GM18907 (cell line): ENCODE measurements around the gene SERF1A.
"Not testable (repeated sequence)": the region's sequence is repeated elsewhere in the genome, so short reads cannot be mapped to it uniquely, and the experiment has no call there.

Experiments
- ATAC-seq: cut with Tn5 transposase; IDR thresholded peaks from one replicate; pipeline ENCODE4 v1.9.1; 2021; ENCODE audit warnings: mild to moderate bottlenecking, moderate library complexity; ENCODE audit not compliant: unreplicated experiment

SERF1A gene

DNA sequence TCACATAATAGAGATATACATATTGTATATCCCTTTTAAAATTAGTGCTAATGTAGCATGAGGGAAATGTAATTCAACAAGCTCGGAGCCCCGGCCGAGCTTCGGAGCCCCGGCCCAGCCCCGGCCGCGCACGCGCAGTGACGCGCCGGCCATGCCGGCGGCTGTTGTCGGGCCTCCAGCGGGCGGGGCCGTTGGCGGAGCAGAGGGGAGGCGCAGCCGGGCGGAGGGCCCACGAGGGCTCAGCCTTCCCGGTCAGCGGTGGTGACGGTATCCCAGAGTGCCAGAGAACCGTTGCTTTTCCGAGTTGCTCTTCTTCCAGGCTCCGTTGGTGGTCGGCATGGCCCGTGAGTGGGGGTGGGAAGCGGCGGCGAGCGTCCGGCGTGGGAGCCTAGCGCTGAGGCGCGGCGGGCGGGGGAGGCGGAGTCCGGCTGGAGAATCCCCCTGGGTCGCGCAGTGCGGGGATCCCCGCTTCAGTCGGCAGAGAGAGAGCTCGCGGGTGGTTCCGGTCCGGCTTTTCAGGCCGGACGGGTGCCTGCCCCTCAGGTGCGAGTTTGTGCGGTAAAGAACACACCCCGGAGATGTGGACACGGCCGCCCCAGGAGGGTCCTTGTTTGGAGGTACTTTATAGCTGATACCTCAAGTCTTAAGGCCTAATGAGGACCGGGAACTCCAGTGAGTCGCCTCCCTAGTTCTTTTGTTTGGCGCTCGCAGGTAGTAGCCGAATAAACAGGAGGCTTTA, at the start of gene SERF1A:
Gene SERF1A, plus strand, starts transcription at position 137 of the 739 bp plus-strand sequence. Its CDS starts 201 bp downstream, at position 338.
- peak; percentile 92 for ATAC-seq

- not testable (repeated sequence) for ATAC-seq
Observed at GRCh38 chr5:70866778-70867177, 33.7 kb upstream of the SERF1A start.

DNA sequence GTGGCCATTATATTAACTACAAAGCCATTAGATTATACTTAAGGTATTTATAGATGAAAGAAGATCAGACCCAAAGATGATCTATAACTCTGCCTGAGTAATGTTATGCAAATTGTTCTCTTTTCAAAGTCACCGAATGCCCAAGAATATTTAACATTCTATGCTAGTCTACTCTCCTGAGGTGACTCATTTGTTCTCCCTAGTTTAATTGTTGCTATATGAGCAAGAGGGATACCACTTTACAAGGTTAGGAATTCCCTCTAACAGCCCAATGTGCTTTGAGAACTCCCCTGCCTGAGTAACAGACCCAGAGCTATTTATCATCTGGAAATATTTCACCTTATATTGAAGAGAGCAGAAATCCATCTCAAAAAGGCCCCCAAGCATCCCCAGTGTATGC, 29.8 kb upstream of the SERF1A start:
- not testable (repeated sequence) for ATAC-seq

DNA sequence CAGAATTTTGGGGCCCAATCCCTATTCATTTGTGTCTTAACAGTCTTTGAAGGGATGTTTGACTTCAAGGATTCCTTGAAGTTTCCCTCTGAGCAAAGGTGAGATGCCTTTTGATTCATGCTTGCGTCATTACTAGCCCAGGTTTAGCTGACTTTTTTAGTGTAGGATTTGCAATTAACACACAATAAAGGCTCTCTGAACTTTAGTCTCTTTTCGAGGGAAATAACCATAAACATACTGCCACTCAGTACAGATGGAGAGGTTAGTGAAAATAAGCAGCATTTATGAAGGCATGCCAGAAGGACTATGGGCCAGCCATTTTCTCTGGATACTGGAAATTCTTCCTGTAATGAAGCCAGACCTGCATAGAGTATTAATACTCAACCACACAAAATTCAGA, 4.4 kb upstream of the SERF1A start:
- not testable (repeated sequence) for ATAC-seq

GRCh38 chr5:70901272-70901571, 753 bp downstream of the SERF1A start:
- peak; percentile 30 for ATAC-seq

DNA sequence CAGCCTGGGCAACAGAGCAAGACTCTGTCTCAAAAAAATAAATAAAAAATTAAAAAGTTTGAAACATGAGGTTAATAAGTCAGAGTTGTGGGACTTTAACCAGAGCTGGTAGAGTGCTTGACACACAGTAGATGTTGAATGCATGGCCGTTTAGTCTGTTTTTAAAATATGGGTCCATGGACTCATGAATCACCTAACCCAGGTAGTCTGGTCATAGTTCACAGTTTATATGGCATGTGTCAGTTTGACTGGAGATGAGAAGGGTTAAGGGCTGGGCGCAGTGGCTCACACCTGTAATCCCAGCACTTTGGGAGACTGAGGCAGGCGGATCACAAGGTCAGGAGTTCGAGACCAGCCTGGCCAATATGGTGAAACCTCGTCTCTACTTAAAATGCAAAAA, 6.2 kb downstream of the SERF1A start:
- ATAC-seq: not testable (repeated sequence)

- not testable (repeated sequence) for ATAC-seq
Observed at GRCh38 chr5:70916829-70917228, 16.4 kb downstream of the SERF1A start.

GRCh38 chr5:70925211-70925562, 24.7 kb downstream of the SERF1A start:
- not testable (repeated sequence) for ATAC-seq

- not testable (repeated sequence) for ATAC-seq
Observed at GRCh38 chr5:70931709-70932368, 31.4 kb downstream of the SERF1A start.

GRCh38 chr5:70932560-70932959, 32.1 kb downstream of the SERF1A start:
- ATAC-seq: not testable (repeated sequence)

DNA sequence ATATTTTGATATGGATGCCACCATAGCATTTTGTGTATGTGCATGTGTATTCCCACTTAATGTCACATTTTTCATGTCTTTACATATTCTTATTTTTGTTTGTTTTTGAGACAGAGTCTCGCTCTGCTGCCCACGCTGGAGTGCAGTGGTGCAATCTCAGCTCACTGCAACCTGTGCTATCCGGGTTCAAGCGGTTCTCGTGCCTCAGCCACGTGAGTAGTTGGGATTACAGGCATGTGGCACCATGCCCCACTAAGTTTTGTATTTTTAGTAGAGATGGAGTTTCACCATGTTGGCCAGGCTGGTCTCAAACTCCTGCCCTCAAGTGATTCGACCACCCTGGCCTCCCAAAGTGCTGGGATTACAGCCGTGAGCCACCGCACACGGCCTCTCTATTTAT, 52.6 kb downstream of the SERF1A start:
- not testable (repeated sequence) for ATAC-seq
